HG02970 (cell line): ENCODE data around the gene CHI3L2.

Experiments used
- ATAC-seq: cut with Tn5 transposase; IDR thresholded peaks from one replicate; pipeline ENCODE4 v1.9.1; 2021; ENCODE audit warnings: mild to moderate bottlenecking, moderate library complexity, moderate number of reproducible peaks; ENCODE audit not compliant: unreplicated experiment, low FRiP score

CHI3L2 gene

GRCh38 chr1:111242805-111243523 is 15.5 kb downstream of the CHI3L2 start:
- no peak for ATAC-seq

- no peak for ATAC-seq
These were observed 19.8 kb downstream of the CHI3L2 start for GRCh38 chr1:111247125-111247838.

- ATAC-seq, result no peak
These were observed 22.4 kb downstream of the CHI3L2 start for GRCh38 chr1:111249960-111250359.

- no peak for ATAC-seq
These were observed 24.1 kb downstream of the CHI3L2 start for GRCh38 chr1:111251570-111251969.

- ATAC-seq, result no peak
These were observed 25.3 kb downstream of the CHI3L2 start for GRCh38 chr1:111252786-111253185.

- no peak for ATAC-seq
These were observed 26.4 kb downstream of the CHI3L2 start for GRCh38 chr1:111253876-111254275.

- ATAC-seq, result no peak
These were observed 29.6 kb downstream of the CHI3L2 start for GRCh38 chr1:111256988-111257658.

- ATAC-seq, result no peak
These were observed 40.4 kb downstream of the CHI3L2 start for GRCh38 chr1:111267801-111268508.

- ATAC-seq, result no peak
These were observed 42.4 kb downstream of the CHI3L2 start for GRCh38 chr1:111269825-111270406.

GRCh38 chr1:111270771-111271463 is 43.4 kb downstream of the CHI3L2 start:
- no peak for ATAC-seq

GRCh38 chr1:111271464-111271801 is 43.9 kb downstream of the CHI3L2 start:
- ATAC-seq, result no peak

GRCh38 chr1:111272081-111272480 is 44.6 kb downstream of the CHI3L2 start:
- ATAC-seq, result no peak

GRCh38 chr1:111274653-111275052 is 47.1 kb downstream of the CHI3L2 start:
- ATAC-seq, result no peak

- ATAC-seq, result no peak
These were observed 47.6 kb downstream of the CHI3L2 start for GRCh38 chr1:111275079-111275478.

- no peak for ATAC-seq
These were observed 48.4 kb downstream of the CHI3L2 start for GRCh38 chr1:111275780-111276433.

GRCh38 chr1:111279144-111279543 is 51.6 kb downstream of the CHI3L2 start:
- no peak for ATAC-seq

GRCh38 chr1:111280267-111280666 is 52.8 kb downstream of the CHI3L2 start:
- ATAC-seq, result no peak

GRCh38 chr1:111281411-111281810 is 53.9 kb downstream of the CHI3L2 start:
- ATAC-seq, result no peak

GRCh38 chr1:111283838-111284237 is 56.3 kb downstream of the CHI3L2 start:
- ATAC-seq, result no peak

GRCh38 chr1:111285879-111286278 is 58.4 kb downstream of the CHI3L2 start:
- ATAC-seq, result no peak
